ENCODE results near the gene LCNL1. TPM values are rescaled to one million over a fixed set of nuclear protein-coding genes. Genes with fewer than 3 reads are reported as not detected.

Gene LCNL1
- total RNA-seq, 2 donors from 2014 or later, result 1.4 to 2.2 TPM

GRCh38 chr9:136965771-136966484 lies 16.9 kb upstream of the LCNL1 start:
- Mint-ChIP-seq H3K27me3 (ENCODE audit: insufficient read depth) (peaks cover 1% of the 10 kb centered on the region), H3K36me3 (ENCODE audit: low read depth) (no peaks in the 10 kb centered on the region), H3K4me1 (peaks cover 8% of the 10 kb centered on the region), H3K9me3 (no peaks in the 10 kb centered on the region), H3K27ac (no peak overlapping the region), H3K4me3 (no peak overlapping the region)
- WGBS, 2 experiments (ENCODE audit: insufficient coverage in 1 of 2, insufficient read length in 1 of 2), result 72 to 75% methylated on average over 17 to 23 of the region's 23 CpGs
- no peak overlapping the region for H3K27ac ChIP-seq (ENCODE audit: low read depth, low read length)
- no peaks in the 10 kb centered on the region for H3K4me1 ChIP-seq (ENCODE audit: control insufficient read depth, insufficient read depth, low read length)
- H3K27me3 ChIP-seq (ENCODE audit: control insufficient read depth, insufficient read depth, low read length, poor library complexity, severe bottlenecking), result no peaks in the 10 kb centered on the region
- H3K9ac ChIP-seq (ENCODE audit: extremely low read depth, low read length, poor library complexity, severe bottlenecking), result no peak overlapping the region
- H3K4me3 ChIP-seq (ENCODE audit: low read length), result no peak overlapping the region
- DNase-seq, result no peak
- no peak for TF ChIP-seq CTCF (conservative IDR thresholded peaks at IDR 0.05)
- no peaks in the 10 kb centered on the region for H3K36me3 ChIP-seq (ENCODE audit: control insufficient read depth, insufficient read depth, low read length)
- no peaks in the 10 kb centered on the region for H3K9me3 ChIP-seq (ENCODE audit: control insufficient read depth, low read length)

GRCh38 chr9:136968333-136969127 lies 14.3 kb upstream of the LCNL1 start:
- Mint-ChIP-seq H3K27me3 (ENCODE audit: insufficient read depth) (no peaks in the 10 kb centered on the region), H3K4me3 (no peak overlapping the region), H3K4me1 (peaks cover 8% of the 10 kb centered on the region), H3K36me3 (ENCODE audit: low read depth) (no peaks in the 10 kb centered on the region), H3K9me3 (no peaks in the 10 kb centered on the region), H3K27ac (no peak overlapping the region)
- Histone ChIP-seq H3K4me3 (ENCODE audit: low read length) (no peak overlapping the region), H3K9me3 (ENCODE audit: control insufficient read depth, low read length) (no peaks in the 10 kb centered on the region), H3K36me3 (ENCODE audit: control insufficient read depth, insufficient read depth, low read length) (no peaks in the 10 kb centered on the region), H3K27ac (ENCODE audit: low read depth, low read length) (no peak overlapping the region), H3K9ac (ENCODE audit: extremely low read depth, low read length, poor library complexity, severe bottlenecking) (no peak overlapping the region), H3K4me1 (ENCODE audit: control insufficient read depth, insufficient read depth, low read length) (no peaks in the 10 kb centered on the region), H3K27me3 (ENCODE audit: control insufficient read depth, insufficient read depth, low read length, poor library complexity, severe bottlenecking) (no peaks in the 10 kb centered on the region)
- WGBS, 2 experiments (ENCODE audit: insufficient coverage in 1 of 2, insufficient read length in 1 of 2), result 87 to 95% methylated on average over 7 to 17 of the region's 17 CpGs
- no peak for TF ChIP-seq CTCF (conservative IDR thresholded peaks at IDR 0.05)
- no peak for DNase-seq

GRCh38 chr9:136969150-136969549 lies 13.6 kb upstream of the LCNL1 start:
- Histone ChIP-seq H3K4me3 (ENCODE audit: low read length) (no peak overlapping the region), H3K9me3 (ENCODE audit: control insufficient read depth, low read length) (no peaks in the 10 kb centered on the region), H3K4me1 (ENCODE audit: control insufficient read depth, insufficient read depth, low read length) (no peaks in the 10 kb centered on the region), H3K27ac (ENCODE audit: low read depth, low read length) (no peak overlapping the region), H3K9ac (ENCODE audit: extremely low read depth, low read length, poor library complexity, severe bottlenecking) (no peak overlapping the region), H3K36me3 (ENCODE audit: control insufficient read depth, insufficient read depth, low read length) (no peaks in the 10 kb centered on the region), H3K27me3 (ENCODE audit: control insufficient read depth, insufficient read depth, low read length, poor library complexity, severe bottlenecking) (no peaks in the 10 kb centered on the region)
- 85% methylated on average over 13 to 17 of the region's 17 CpGs for WGBS, 2 experiments (ENCODE audit: insufficient coverage in 1 of 2, insufficient read length in 1 of 2)
- Mint-ChIP-seq H3K4me1 (peaks cover 8% of the 10 kb centered on the region), H3K27ac (no peak overlapping the region), H3K9me3 (no peaks in the 10 kb centered on the region), H3K36me3 (ENCODE audit: low read depth) (no peaks in the 10 kb centered on the region), H3K4me3 (no peak overlapping the region), H3K27me3 (ENCODE audit: insufficient read depth) (no peaks in the 10 kb centered on the region)
- DNase-seq, result no peak
- no peak for TF ChIP-seq CTCF (conservative IDR thresholded peaks at IDR 0.05)
